HepG2 (cell line): ENCODE data around the gene PMM2.

Experiments used
- MEIS1 ChIP-seq: sonication (generic); formaldehyde crosslinking; IDR thresholded peaks from 2 replicates; pipeline ENCODE4 v1.9.0; 2021; ENCODE audit warnings: mild to moderate bottlenecking, missing genetic modification reagents, moderate library complexity, borderline replicate concordance
- MZF1 ChIP-seq: sonication (generic); formaldehyde crosslinking; IDR thresholded peaks from 2 replicates; pipeline ENCODE4 v1.8.1; 2023; ENCODE audit warnings: mild to moderate bottlenecking, missing genetic modification reagents, borderline replicate concordance
- RBM22 ChIP-seq: fragments of 200-400 bp; formaldehyde crosslinking; optimal IDR thresholded peaks from 2 replicates; pipeline ENCODE3; 2017; ENCODE audit warnings: mild to moderate bottlenecking, low read length, moderate library complexity
- SMAD3 ChIP-seq: sonication (generic); formaldehyde crosslinking; IDR thresholded peaks from 2 replicates; pipeline ENCODE4 v1.4.0; 2020; ENCODE audit warnings: missing genetic modification reagents
- ZNF17 ChIP-seq: sonication (generic); formaldehyde crosslinking; IDR thresholded peaks from 2 replicates; pipeline ENCODE4 v1.5.0; 2020; ENCODE audit warnings: mild to moderate bottlenecking, missing genetic modification reagents
- ZNF274 ChIP-seq: sonication (generic); formaldehyde crosslinking; IDR thresholded peaks from 2 replicates; pipeline ENCODE4 v1.5.1; 2020; ENCODE audit warnings: mild to moderate bottlenecking, missing genetic modification reagents

DNA sequence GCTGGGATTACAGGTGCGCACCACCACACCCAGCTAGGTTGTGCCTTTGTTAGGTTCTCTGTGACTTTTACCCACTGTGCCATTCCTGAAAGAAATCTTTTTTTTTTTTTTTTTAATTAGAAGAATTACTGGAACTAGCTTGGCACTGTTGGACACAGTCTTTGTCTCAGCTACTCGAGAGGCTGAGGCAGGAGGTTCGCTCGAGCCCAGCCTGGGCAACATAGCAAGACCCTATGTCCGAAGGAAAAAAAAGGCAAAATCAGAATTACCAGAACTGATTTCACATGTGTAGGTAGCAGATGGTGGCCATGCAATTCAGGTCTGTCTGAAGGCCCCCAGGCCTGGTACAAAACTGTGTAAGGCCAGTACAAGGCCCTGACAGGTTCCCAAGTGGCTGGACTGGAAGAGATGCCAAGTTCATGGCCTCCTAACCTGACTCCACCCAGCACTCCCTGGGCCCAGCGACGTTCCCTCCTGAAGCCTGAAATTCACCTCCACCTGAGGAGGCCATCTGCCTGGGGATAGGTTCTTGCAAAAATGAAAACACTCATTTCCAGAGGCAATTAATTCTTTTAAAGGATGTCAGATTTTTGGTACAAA, 48.2 kb downstream of the PMM2 start:
- TF ChIP-seq ZNF17 (CRISPR knock-in tag) (no peak), RBM22 (no peak), ZNF274 (no peak), MZF1 (CRISPR knock-in tag) (no peak), MEIS1 (no peak), SMAD3 (CRISPR knock-in tag) (no peak)
